ENCODE data around the gene HOXD11. TPM values are rescaled to one million over a fixed set of nuclear protein-coding genes. Genes with fewer than 3 reads are reported as not detected.

The HOXD11 gene
- total and polyA plus RNA-seq, 9 of the 15 experiments (the other 6 are each of a cell fraction or from before 2014, with no cell fraction given): not detected

DNA sequence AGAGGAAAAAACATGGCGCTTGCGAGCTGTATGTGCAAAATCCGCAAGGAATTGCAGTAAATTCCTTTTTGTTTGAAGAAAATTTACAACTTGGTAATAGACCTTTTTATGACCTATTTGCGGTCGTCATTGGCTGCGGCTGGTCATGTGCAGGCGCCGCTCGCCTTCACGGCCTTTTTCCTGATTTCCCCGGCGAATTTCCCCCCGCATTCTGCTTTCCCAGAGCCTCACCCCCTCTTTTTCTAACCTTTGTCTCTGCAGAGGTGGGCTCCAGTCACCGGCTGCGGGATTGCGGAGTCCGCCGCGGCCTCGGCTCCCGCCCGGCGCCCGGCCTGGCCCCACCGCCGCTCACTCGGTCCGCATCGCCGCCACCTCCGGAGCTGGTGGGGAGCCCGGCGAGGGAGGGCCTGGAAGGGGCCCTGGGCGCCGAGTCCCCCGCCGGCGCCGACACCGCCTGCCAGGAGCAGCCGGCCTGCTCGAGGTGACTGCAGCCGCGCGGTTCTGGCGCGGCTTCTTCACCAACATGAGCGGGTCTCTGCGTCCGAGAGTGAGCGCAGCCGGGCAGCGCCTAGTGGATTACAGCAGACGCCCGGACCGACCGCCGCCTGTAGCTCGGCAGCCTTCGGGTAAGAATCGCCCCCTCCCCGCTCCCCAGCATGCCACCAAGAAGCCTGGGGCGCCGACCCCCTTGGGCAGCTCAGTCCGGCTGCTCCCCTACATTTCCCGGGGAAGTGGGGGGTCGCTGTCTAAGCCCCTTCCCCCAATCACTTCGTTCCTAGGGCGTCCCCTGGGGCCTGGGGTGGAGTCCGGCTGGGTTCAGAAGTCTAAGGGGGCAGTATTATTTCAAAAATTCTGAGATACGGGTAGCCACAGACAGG, 29.5 kb downstream of the HOXD11 start:
- intact Hi-C loops (cut with micrococcal nuclease): no loop called here
- ChIA-PET CTCF (ENCODE audit: low intra/inter-chr PET ratio) (interaction anchor here (1.7 kb wide), 1 partner anchor 10 kb away, joined by 4 read pairs; no protein-coding TSS in a partner anchor), POLR2A (interaction anchor here (0.6 kb wide), 1 partner anchor 81 kb away, joined by 3 read pairs; no protein-coding TSS in a partner anchor)
- Histone ChIP-seq H3K9me3 (replicated peaks; ENCODE audit: control insufficient read depth, insufficient read depth, low read depth, low read length) (no peaks in the 10 kb centered on the region; the same call in 1 of the 2 replicates), H3K4me3 (no peak overlapping the region), H3K27me3 (ENCODE audit: control insufficient read depth in 2 of 2, insufficient read depth in 2 of 2, low read length in 2 of 2) (peaks cover 37 to 64% of the 10 kb centered on the region in 2 experiments), H3K79me2 (ENCODE audit: control insufficient read depth, insufficient read depth, low read length) (no peaks in the 10 kb centered on the region), H3K4me1 (replicated peaks in 1 of 2; ENCODE audit: control insufficient read depth in 2 of 2, insufficient read depth in 2 of 2, low read length in 2 of 2) (peaks cover 0 to 15% of the 10 kb centered on the region in 2 experiments; a peak in 2 of 5 replicates), H3K4me2 (ENCODE audit: insufficient read depth, low read length) (peak overlapping the region; percentile 10; the same call in 1 of the 2 replicates), H4K20me1 (replicated peaks; ENCODE audit: control insufficient read depth, insufficient read depth, low read length) (no peaks in the 10 kb centered on the region), H3K27ac (ENCODE audit: extremely low read depth, low read depth, low read length) (no peak overlapping the region), H2AFZ (ENCODE audit: low read depth, low read length) (no peak overlapping the region), H3K9ac (ENCODE audit: insufficient read depth in 1 of 2, low read depth in 2 of 2, low read length in 2 of 2) (no peak overlapping the region), H3K36me3 (ENCODE audit: control insufficient read depth, insufficient read depth, low read length) (no peaks in the 10 kb centered on the region), H3K9me1 (ENCODE audit: control insufficient read depth, insufficient read depth, low read length) (no peaks in the 10 kb centered on the region)
- BruUV-seq (replicated peaks): no TSS peak
- DNase-seq (ENCODE audit: extremely low read depth in 1 of 4, low spot score in 3 of 4) (no peak), ATAC-seq (no peak), FAIRE-seq (no peak)
- TF ChIP-seq PCBP1 (IDR thresholded peaks at IDR 0.05; ENCODE audit: low read depth, low read length, poor library complexity, severe bottlenecking) (peak; percentile 46), POLR2G (IDR thresholded peaks at IDR 0.05; ENCODE audit: low read depth, low read length) (no peak), ZKSCAN3 (CRISPR knock-in tag; IDR thresholded peaks at IDR 0.05) (no peak), FOXA3 (CRISPR knock-in tag; conservative IDR thresholded peaks at IDR 0.05 in 1 of 2, IDR thresholded peaks at IDR 0.05 in 1 of 2) (no peak), IRF2 (CRISPR knock-in tag; IDR thresholded peaks at IDR 0.05) (no peak), MAFF (IDR thresholded peaks at IDR 0.05; ENCODE audit: low read length) (no peak), FOXJ2 (tag; IDR thresholded peaks at IDR 0.05) (no peak)
- TF ChIP-seq, protein P1, sequence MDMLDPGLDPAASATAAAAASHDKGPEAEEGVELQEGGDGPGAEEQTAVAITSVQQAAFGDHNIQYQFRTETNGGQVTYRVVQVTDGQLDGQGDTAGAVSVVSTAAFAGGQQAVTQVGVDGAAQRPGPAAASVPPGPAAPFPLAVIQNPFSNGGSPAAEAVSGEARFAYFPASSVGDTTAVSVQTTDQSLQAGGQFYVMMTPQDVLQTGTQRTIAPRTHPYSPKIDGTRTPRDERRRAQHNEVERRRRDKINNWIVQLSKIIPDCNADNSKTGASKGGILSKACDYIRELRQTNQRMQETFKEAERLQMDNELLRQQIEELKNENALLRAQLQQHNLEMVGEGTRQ (CRISPR knock-in tag; IDR thresholded peaks at IDR 0.05): peak; percentile 66
- TF ChIP-seq, protein P2, sequence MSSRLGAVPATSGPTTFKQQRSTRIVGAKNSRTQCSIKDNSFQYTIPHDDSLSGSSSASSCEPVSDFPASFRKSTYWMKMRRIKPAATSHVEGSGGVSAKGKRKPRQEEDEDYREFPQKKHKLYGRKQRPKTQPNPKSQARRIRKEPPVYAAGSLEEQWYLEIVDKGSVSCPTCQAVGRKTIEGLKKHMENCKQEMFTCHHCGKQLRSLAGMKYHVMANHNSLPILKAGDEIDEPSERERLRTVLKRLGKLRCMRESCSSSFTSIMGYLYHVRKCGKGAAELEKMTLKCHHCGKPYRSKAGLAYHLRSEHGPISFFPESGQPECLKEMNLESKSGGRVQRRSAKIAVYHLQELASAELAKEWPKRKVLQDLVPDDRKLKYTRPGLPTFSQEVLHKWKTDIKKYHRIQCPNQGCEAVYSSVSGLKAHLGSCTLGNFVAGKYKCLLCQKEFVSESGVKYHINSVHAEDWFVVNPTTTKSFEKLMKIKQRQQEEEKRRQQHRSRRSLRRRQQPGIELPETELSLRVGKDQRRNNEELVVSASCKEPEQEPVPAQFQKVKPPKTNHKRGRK (tag; IDR thresholded peaks at IDR 0.05): peak; percentile 53
- TF ChIP-seq, protein P3, sequence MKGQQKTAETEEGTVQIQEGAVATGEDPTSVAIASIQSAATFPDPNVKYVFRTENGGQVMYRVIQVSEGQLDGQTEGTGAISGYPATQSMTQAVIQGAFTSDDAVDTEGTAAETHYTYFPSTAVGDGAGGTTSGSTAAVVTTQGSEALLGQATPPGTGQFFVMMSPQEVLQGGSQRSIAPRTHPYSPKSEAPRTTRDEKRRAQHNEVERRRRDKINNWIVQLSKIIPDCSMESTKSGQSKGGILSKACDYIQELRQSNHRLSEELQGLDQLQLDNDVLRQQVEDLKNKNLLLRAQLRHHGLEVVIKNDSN (CRISPR knock-in tag; IDR thresholded peaks at IDR 0.05): peak; percentile 40; the same call in 1 of the 2 replicates
- TF ChIP-seq, protein P4, sequence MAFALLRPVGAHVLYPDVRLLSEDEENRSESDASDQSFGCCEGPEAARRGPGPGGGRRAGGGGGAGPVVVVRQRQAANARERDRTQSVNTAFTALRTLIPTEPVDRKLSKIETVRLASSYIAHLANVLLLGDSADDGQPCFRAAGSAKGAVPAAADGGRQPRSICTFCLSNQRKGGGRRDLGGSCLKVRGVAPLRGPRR (CRISPR knock-in tag; IDR thresholded peaks at IDR 0.05): no peak
- WGBS (ENCODE audit: insufficient coverage, low coverage, missing lambda C conversion rate): 22% methylated on average over 57 of the region's 71 CpGs
- in situ Hi-C loops (cut with MboI): loop anchor here (25.0 kb wide), 2 partner anchors 676 to 1626 kb away; no protein-coding TSS in a partner anchor

Data from K562 (cell line).